HepG2 (cell line): ENCODE results near the gene EDAR. TPM values are rescaled to one million over a fixed set of nuclear protein-coding genes. Genes with fewer than 3 reads are reported as not detected.

Experiments used
- ATAC-seq: fragments of 200-7000 bp; cut with Tn5 transposase; 3 replicates; pipeline ENCODE4 v1.9.1; 2020; ENCODE audit warnings: mild to moderate bottlenecking, moderate library complexity
- BruUV-seq: library from RNA; stranded (reverse); fragments of 400-500 nt; replicated peaks from 2 replicates; lab custom pipeline; 2021; lab: Mats Ljungman, UMichigan
- CTCF ChIA-PET: fragments of 300-600 bp; formaldehyde crosslinking; extraction: SDS; loops from one replicate; lab custom pipeline; 2021; ENCODE audit warnings: low total read pairs, inconsistent platforms, low intra/inter-chr PET ratio; lab: Yijun Ruan, JAX
- POLR2A ChIA-PET: fragments of 350-600 bp; sonication (Branson Sonifier 250); formaldehyde crosslinking; loops from one replicate; lab custom pipeline; 2020; ENCODE audit warnings: antibody characterized with exemption, inconsistent platforms; lab: Yijun Ruan, JAX
- DNase-seq: peaks from one replicate; pipeline ENCODE4 v3.0.0-alpha.2; 2015; ENCODE audit warnings: low spot score
- FAIRE-seq: peaks from 3 replicates; lab custom pipeline; 2011; peaks lifted over from hg19 to GRCh38; lab: Jason Lieb, UNC
- H2AFZ ChIP-seq: one replicate; pipeline ENCODE4 v1.6.1; 2011; ENCODE audit warnings: low read length, inconsistent platforms
- H3K27ac ChIP-seq: fragments of 300-600 bp; 3 replicates; pipeline ENCODE4 v1.8.0; 2011; ENCODE audit warnings: mixed run types, mild to moderate bottlenecking, mixed read lengths, low read length, inconsistent platforms; ENCODE audit not compliant: insufficient read depth; ENCODE audit errors: extremely low read length
- H3K27me3 ChIP-seq, 2 experiments: fragments of 200-600 bp in 1 of 2; 2 replicates in 1 of 2; 3 replicates in 1 of 2; pipeline versions ENCODE4 v1.6.0 to v1.8.0; 2011; ENCODE audit warnings: low read length in 2 of 2, mild to moderate bottlenecking in 2 of 2, moderate library complexity in 2 of 2, inconsistent platforms in 1 of 2; ENCODE audit not compliant: insufficient read depth in 2 of 2, control insufficient read depth in 1 of 2
- H3K36me3 ChIP-seq, 2 experiments: fragments of 200-600 bp in 1 of 2; replicated peaks in 1 of 2; 2 replicates in 1 of 2; 3 replicates in 1 of 2; pipeline versions ENCODE4 v1.5.1 to v1.8.0; 2011; ENCODE audit warnings: low read length in 2 of 2, inconsistent platforms in 1 of 2; ENCODE audit not compliant: insufficient read depth in 2 of 2, control insufficient read depth in 1 of 2
- H3K4me1 ChIP-seq: 2 replicates; pipeline ENCODE4 v1.5.1; 2012; ENCODE audit warnings: low read length, inconsistent platforms; ENCODE audit not compliant: insufficient read depth
- H3K4me2 ChIP-seq: 2 replicates; pipeline ENCODE4 v1.6.0; 2011; ENCODE audit warnings: low read depth, low read length, inconsistent platforms
- H3K4me3 ChIP-seq, 3 experiments: fragments of 200-600 bp in 1 of 3; sonication (generic), shearing (Covaris generic) in 1 of 3; replicated peaks in 1 of 3; 2 replicates each; pipeline ENCODE4 v1.5.1; 2011 to 2016; ENCODE audit warnings: low read length in 3 of 3, inconsistent platforms in 2 of 3, low read depth in 2 of 3, mild to moderate bottlenecking in 2 of 3, control low read depth in 1 of 3, mixed read lengths in 1 of 3; ENCODE audit not compliant: insufficient read depth in 1 of 3
- H3K79me2 ChIP-seq: one replicate; pipeline ENCODE4 v1.6.1; 2011; ENCODE audit warnings: low read length, inconsistent platforms; ENCODE audit not compliant: insufficient read depth
- H3K9ac ChIP-seq: 2 replicates; pipeline ENCODE4 v1.6.0; 2011; ENCODE audit warnings: mild to moderate bottlenecking, low read depth, low read length, inconsistent platforms; ENCODE audit not compliant: insufficient read depth
- H3K9me3 ChIP-seq: 2 replicates; pipeline ENCODE4 v1.5.1; 2012; ENCODE audit warnings: mild to moderate bottlenecking, low read length
- H4K20me1 ChIP-seq: 2 replicates; pipeline ENCODE4 v1.6.0; 2011; ENCODE audit warnings: inconsistent platforms, mild to moderate bottlenecking, low read length, moderate library complexity; ENCODE audit not compliant: insufficient read depth
- AGO1 ChIP-seq: fragments of 200-400 bp; formaldehyde crosslinking; IDR thresholded peaks from 2 replicates; pipeline ENCODE4 v1.6.1; 2017; ENCODE audit warnings: mild to moderate bottlenecking, low read depth, low read length, moderate library complexity; ENCODE audit not compliant: poor library complexity, severe bottlenecking
- GLI4 ChIP-seq: sonication (generic); formaldehyde crosslinking; IDR thresholded peaks from 2 replicates; pipeline ENCODE4 v1.5.1; 2020; ENCODE audit warnings: missing genetic modification reagents, mild to moderate bottlenecking, moderate library complexity, borderline replicate concordance
- IRF2 ChIP-seq: IDR thresholded peaks from 2 replicates; pipeline ENCODE4 v1.6.1; 2018; ENCODE audit warnings: missing genetic modification reagents, missing compliant biosample characterization
- LCORL ChIP-seq, 2 experiments: fragments of 450-650 bp in 1 of 2; sonication (generic) in 1 of 2; formaldehyde crosslinking in 1 of 2; IDR thresholded peaks; 2 replicates each; pipeline versions ENCODE4 v1.5.0 to v1.6.1; 2017 to 2020; ENCODE audit warnings: antibody characterized with exemption in 1 of 2, missing genetic modification reagents in 1 of 2
- MLXIP ChIP-seq: sonication (generic); formaldehyde crosslinking; IDR thresholded peaks from 2 replicates; pipeline ENCODE4 v1.9.0; 2021; ENCODE audit warnings: missing genetic modification reagents, borderline replicate concordance
- ONECUT2 ChIP-seq: sonication (generic); formaldehyde crosslinking; IDR thresholded peaks from 2 replicates; pipeline ENCODE4 v1.4.0; 2020; ENCODE audit warnings: missing genetic modification reagents
- PRPF4 ChIP-seq: fragments of 200-400 bp; formaldehyde crosslinking; IDR thresholded peaks from 2 replicates; pipeline ENCODE4 v1.6.1; 2016; ENCODE audit warnings: low read length, low read depth; ENCODE audit not compliant: poor library complexity, severe bottlenecking
- RAD21 ChIP-seq: fragments of 450-650 bp; formaldehyde crosslinking; IDR thresholded peaks from 2 replicates; pipeline ENCODE4 v1.5.0; 2020; ENCODE audit warnings: mild to moderate bottlenecking
- TAF15 ChIP-seq: fragments of 200-400 bp; formaldehyde crosslinking; IDR thresholded peaks from one replicate; pipeline ENCODE4 v1.6.1; 2018; ENCODE audit warnings: mild to moderate bottlenecking, low read depth, low read length; ENCODE audit not compliant: poor library complexity, severe bottlenecking
- ZBTB7A ChIP-seq: sonication (generic); formaldehyde crosslinking; IDR thresholded peaks from 2 replicates; pipeline ENCODE4 v1.8.0; 2022; ENCODE audit warnings: mild to moderate bottlenecking, missing genetic modification reagents
- ZKSCAN1 ChIP-seq: fragments of 150-350 bp; IDR thresholded peaks from 2 replicates; pipeline ENCODE4 v1.6.1; 2014; ENCODE audit warnings: low read length
- ZNF296 ChIP-seq: sonication (generic); formaldehyde crosslinking; conservative IDR thresholded peaks from 2 replicates; pipeline ENCODE4 v1.5.0; 2020; ENCODE audit warnings: mild to moderate bottlenecking, missing genetic modification reagents
- ZNF550 ChIP-seq: sonication (generic); formaldehyde crosslinking; IDR thresholded peaks from 2 replicates; pipeline ENCODE4 v1.4.0; 2020; ENCODE audit warnings: mild to moderate bottlenecking, missing genetic modification reagents, borderline replicate concordance
- ZNF614 ChIP-seq: IDR thresholded peaks from 2 replicates; pipeline ENCODE4 v1.6.1; 2018; ENCODE audit warnings: missing biosample characterization, missing genetic modification reagents, inconsistent platforms, borderline replicate concordance
- ZNF644 ChIP-seq: IDR thresholded peaks from 2 replicates; pipeline ENCODE4 v1.6.1; 2016; ENCODE audit warnings: low read depth
- ZNF75D ChIP-seq: sonication (generic); formaldehyde crosslinking; IDR thresholded peaks from 2 replicates; pipeline ENCODE4 v1.8.1; 2023; ENCODE audit warnings: missing genetic modification reagents, mild to moderate bottlenecking, borderline replicate concordance
- ZNF776 ChIP-seq: sonication (generic); formaldehyde crosslinking; IDR thresholded peaks from 2 replicates; pipeline ENCODE4 v1.4.0; 2020; ENCODE audit warnings: mild to moderate bottlenecking, missing genetic modification reagents
- WGBS: methylation state at CpG from one replicate; pipeline ENCODE4 v1.1.6; 2017; ENCODE audit warnings: low lambda C conversion rate; 5-methylcytosine and 5-hydroxymethylcytosine counted together
- in situ Hi-C: cut with HindIII; loops from 2 replicates; pipeline ENCODE4 v1.10.0; 2017; ENCODE audit warnings: low pct_unique_long_range_greater_than_20kb; ENCODE audit not compliant: extremely low pct_ligation_motif_present
- intact Hi-C: fragments of 100-400 bp; cut with micrococcal nuclease; formaldehyde crosslinking; loops from one replicate; pipeline ENCODE4 v1.10.0; 2022; ENCODE audit not compliant: unreplicated experiment
- polyA plus RNA-seq, 8 experiments: library from polyadenylated mRNA; depleted of rRNA in 3 of 8; stranded (reverse) in 7 of 8; unstranded in 1 of 8; fragments of >200 nt; fragmentation: Illumina TruSeq in 4 of 8; extraction: Trizol in 4 of 8; gene quantifications; 2 replicates each; pipeline versions ENCODE4 v1.2.1 to v1.2.3, GENCODE V29; 2011 to 2016; ENCODE audit warnings: low read depth in 4 of 8, missing spikeins in 1 of 8, mixed read lengths in 1 of 8; ENCODE audit not compliant: insufficient read depth in 1 of 8
- total RNA-seq, 5 experiments: library from RNA; depleted of rRNA; stranded (reverse); fragments of >200 nt; fragmentation: Illumina TruSeq; extraction: Trizol; gene quantifications; 2 replicates each; pipeline ENCODE4 v1.2.3, GENCODE V29; 2016; ENCODE audit warnings: low read depth in 1 of 5

Gene EDAR
- total and polyA plus RNA-seq, 2 of the 13 experiments (the other 11 are each of a cell fraction or from before 2014, with no cell fraction given) = not detected

GRCh38 chr2:108941767-108942166 is 47.3 kb downstream of the EDAR start (continued):
- TF ChIP-seq MLXIP (CRISPR knock-in tag) = no peak
- TF ChIP-seq ZNF644 (CRISPR knock-in tag) = no peak
- TF ChIP-seq ZNF296 (CRISPR knock-in tag) = no peak
- TF ChIP-seq ONECUT2 = no peak
- TF ChIP-seq ZNF550 (CRISPR knock-in tag) = no peak
- no peak for TF ChIP-seq PRPF4

- in situ Hi-C loops = no loop called here
- CTCF ChIA-PET = no interaction called here
- no peak for FAIRE-seq
- no peak overlapping the region for H3K4me2 ChIP-seq
- WGBS = 28% methylated on average over 8 of the region's 8 CpGs
- TF ChIP-seq ZBTB7A (CRISPR knock-in tag) = no peak
- TF ChIP-seq LCORL (IDR thresholded peaks at IDR 0.05) = no peak
- no peak for TF ChIP-seq LCORL (CRISPR knock-in tag; IDR thresholded peaks at IDR 0.05)
- no peak for TF ChIP-seq ZKSCAN1
- TF ChIP-seq ZNF776 (CRISPR knock-in tag) = no peak
- no peak for TF ChIP-seq ZNF75D (CRISPR knock-in tag)
- TF ChIP-seq GLI4 (CRISPR knock-in tag) = no peak
- TF ChIP-seq TAF15 = no peak
- TF ChIP-seq IRF2 (CRISPR knock-in tag) = no peak
- no peak for TF ChIP-seq ZNF614 (CRISPR knock-in tag)
- no peak for TF ChIP-seq RAD21 (CRISPR knock-in tag)
- no peak for TF ChIP-seq AGO1
- TF ChIP-seq, all 625 proteins: peak for 0
- Histone ChIP-seq H3K4me3 (no peak overlapping the region), H3K79me2 (no peaks in the 10 kb centered on the region), H3K4me1 (peaks cover 9% of the 10 kb centered on the region), H3K9ac (no peak overlapping the region), H2AFZ (no peak overlapping the region), H3K36me3 (no peaks in the 10 kb centered on the region), H3K27me3 (peaks cover 0 to 12% of the 10 kb centered on the region in 2 experiments; a peak in 2 of 5 replicates), H3K9me3 (peaks cover 7% of the 10 kb centered on the region; the same call in 1 of the 2 replicates), H4K20me1 (no peaks in the 10 kb centered on the region), H3K27ac (no peak overlapping the region)
- no peak for DNase-seq
- POLR2A ChIA-PET = no interaction called here
- intact Hi-C loops = no loop called here
- BruUV-seq = no TSS peak
- ATAC-seq = no peak
Observed at GRCh38 chr2:108941161-108941665, 47.8 kb downstream of the EDAR start.
